ENCODE results near the gene GAS7. TPM values are rescaled to one million over a fixed set of nuclear protein-coding genes. Genes with fewer than 3 reads are reported as not detected.
"Not testable (repeated sequence)": the region's sequence is repeated elsewhere in the genome, so short reads cannot be mapped to it uniquely, and the experiment has no call there.

The GAS7 gene
- total RNA-seq, 4 donors from 2014 or later: 242 to 309 (median 264) TPM

DNA sequence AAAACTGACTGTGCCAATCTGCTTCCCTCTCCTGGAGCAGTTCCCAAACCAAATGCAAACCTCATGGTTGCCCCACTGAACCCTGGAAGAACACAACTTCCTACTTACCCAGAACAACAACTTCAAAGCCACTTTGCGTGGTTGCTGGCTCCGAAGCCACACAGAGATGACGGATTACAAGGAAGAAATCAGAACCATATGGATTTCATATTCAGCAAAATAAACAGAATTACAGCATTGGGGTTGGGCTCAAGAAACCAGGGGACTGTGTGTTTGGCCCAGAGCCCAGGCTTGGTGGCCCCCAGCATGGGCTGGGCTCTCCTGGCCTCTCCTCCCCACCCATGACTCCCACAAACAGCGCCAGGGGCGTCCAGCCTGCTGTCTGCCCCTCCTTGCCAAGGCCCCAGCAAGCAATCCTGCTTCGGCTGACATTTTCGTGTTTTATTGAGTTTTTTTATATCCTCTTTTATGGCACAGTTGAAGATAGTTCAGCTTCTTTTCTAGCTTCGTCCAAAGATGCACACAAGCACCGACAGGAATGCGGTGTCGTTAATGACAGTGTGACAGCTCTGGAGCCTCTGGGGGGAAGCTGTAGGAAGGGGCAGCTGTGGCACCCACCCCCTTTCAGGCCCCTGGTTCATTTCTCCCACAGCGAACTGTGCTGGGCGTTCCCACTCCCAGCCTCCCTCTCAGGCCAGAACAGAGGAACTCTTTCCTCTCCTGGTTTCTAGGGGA is 137.1 kb downstream of the GAS7 start:
- H3K4me3 ChIP-seq: peak overlapping the region in 1 of 4 donors; percentile 1
- peaks cover 0 to 58% (median 40%) of the 10 kb centered on the region in 4 donors for H3K4me1 ChIP-seq
- no peaks in the 10 kb centered on the region for H3K27me3 ChIP-seq
- TF ChIP-seq POLR2A (IDR thresholded peaks at IDR 0.05): no peak
- peak in 1 of 2 donors; percentile 63 for TF ChIP-seq EP300 (IDR thresholded peaks at IDR 0.05)
- peak overlapping the region; percentile 67 to 96 (median 82) for H3K27ac ChIP-seq
- H3K9me3 ChIP-seq: peaks cover 0 to 8% (median 0%) of the 10 kb centered on the region in 4 donors
- DNase-seq (ENCODE audit: low spot score in 2 of 2): no peak
- 21 to 22% methylated on average over 13 of the region's 13 CpGs for WGBS, 2 donors
- H3K36me3 ChIP-seq: peaks cover 0 to 2% (median 0%) of the 10 kb centered on the region in 3 donors

DNA sequence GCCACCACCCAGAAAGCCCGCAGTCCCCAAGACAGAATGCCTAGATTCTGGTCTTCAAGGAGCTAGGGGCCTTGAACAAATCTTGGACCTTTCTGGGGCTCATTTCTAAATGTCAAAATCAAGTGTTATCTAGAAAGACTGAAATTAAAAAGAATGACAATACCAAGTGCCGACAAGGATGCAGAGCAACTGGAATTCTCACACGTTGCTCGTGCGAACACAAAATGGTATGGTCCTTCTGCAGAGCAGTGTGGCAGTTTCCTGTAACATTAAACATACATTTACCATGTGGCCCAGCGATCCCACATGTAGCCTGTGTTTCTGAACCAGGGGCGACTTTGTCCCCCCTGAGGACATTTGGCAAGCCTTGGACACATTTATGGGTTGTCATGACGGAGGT is 137.9 kb downstream of the GAS7 start:
- DNase-seq (ENCODE audit: low spot score in 2 of 2): no peak
- TF ChIP-seq CTCF (IDR thresholded peaks at IDR 0.05) (no peak), EP300 (IDR thresholded peaks at IDR 0.05) (no peak), POLR2A (IDR thresholded peaks at IDR 0.05) (no peak)
- Histone ChIP-seq H3K9me3 (peaks cover 0 to 6% (median 0%) of the 10 kb centered on the region in 4 donors), H3K27me3 (no peaks in the 10 kb centered on the region), H3K36me3 (peaks cover 0 to 2% (median 0%) of the 10 kb centered on the region in 3 donors), H3K27ac (peak overlapping the region; percentile 67 to 96 (median 82)), H3K4me3 (no peak overlapping the region), H3K4me1 (peaks cover 0 to 60% (median 40%) of the 10 kb centered on the region in 4 donors)
- 89 to 97% methylated on average over 8 of the region's 8 CpGs for WGBS, 2 donors

GRCh38 chr17:10059684-10060211 is 138.7 kb downstream of the GAS7 start:
- DNase-seq (ENCODE audit: low spot score in 2 of 2): no peak
- Histone ChIP-seq H3K4me1 (peaks cover 0 to 67% (median 42%) of the 10 kb centered on the region in 4 donors), H3K36me3 (no peaks in the 10 kb centered on the region), H3K9me3 (no peaks in the 10 kb centered on the region), H3K27me3 (no peaks in the 10 kb centered on the region), H3K27ac (peak overlapping the region in 3 of 4 donors; percentile 45 to 87 (median 61)), H3K4me3 (no peak overlapping the region)
- TF ChIP-seq CTCF (IDR thresholded peaks at IDR 0.05) (no peak), POLR2A (IDR thresholded peaks at IDR 0.05) (no peak), EP300 (IDR thresholded peaks at IDR 0.05) (no peak)
- 43 to 45% methylated on average over 10 to 11 of the region's 11 CpGs for WGBS, 2 donors

GRCh38 chr17:10058921-10059683 is 139.3 kb downstream of the GAS7 start:
- H3K36me3 ChIP-seq: no peaks in the 10 kb centered on the region
- H3K4me1 ChIP-seq: peaks cover 0 to 71% (median 40%) of the 10 kb centered on the region in 4 donors
- no peak for DNase-seq (ENCODE audit: low spot score in 2 of 2)
- no peaks in the 10 kb centered on the region for H3K27me3 ChIP-seq
- TF ChIP-seq CTCF (IDR thresholded peaks at IDR 0.05) (no peak), POLR2A (IDR thresholded peaks at IDR 0.05) (no peak), EP300 (IDR thresholded peaks at IDR 0.05) (peak in 1 of 2 donors; percentile 30)
- no peaks in the 10 kb centered on the region for H3K9me3 ChIP-seq
- H3K27ac ChIP-seq: peak overlapping the region in 2 of 4 donors; percentile 61 to 87
- 74 to 80% methylated on average over 16 of the region's 16 CpGs for WGBS, 2 donors
- no peak overlapping the region for H3K4me3 ChIP-seq

DNA sequence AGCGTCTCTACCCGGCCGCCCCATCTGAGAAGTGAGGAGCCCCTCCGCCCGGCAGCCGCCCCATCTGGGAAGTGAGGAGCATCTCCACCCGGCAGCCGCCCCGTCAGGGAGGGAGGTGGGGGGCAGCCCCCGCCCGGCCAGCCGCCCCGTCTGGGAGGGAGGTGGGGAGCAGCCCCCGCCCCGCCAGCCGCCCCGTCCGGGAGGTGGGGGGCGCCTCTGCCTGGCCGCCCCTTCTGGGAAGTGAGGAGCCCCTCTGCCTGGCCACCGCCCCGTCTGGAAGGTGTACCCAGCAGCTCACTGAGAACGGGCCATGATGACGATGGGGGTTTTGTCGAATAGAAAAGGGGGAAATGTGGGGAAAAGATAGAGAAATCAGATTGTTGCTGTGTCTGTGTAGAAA is 140.9 kb downstream of the GAS7 start:
- not testable (repeated sequence) for DNase-seq (ENCODE audit: low spot score in 2 of 2); H3K27me3 ChIP-seq; H3K9me3 ChIP-seq; H3K27ac ChIP-seq; H3K4me3 ChIP-seq; H3K36me3 ChIP-seq
- H3K4me1 ChIP-seq: peaks cover 0 to 71% (median 28%) of the 10 kb centered on the region in 4 donors
- WGBS, 2 donors: 88 to 92% methylated on average over 8 to 16 of the region's 25 CpGs

Measured in tibial nerve (tissue), 4 donors.